Astrocyte of the cerebellum (primary cell): ENCODE data around the gene STRA6.

Experiments used
- DNase-seq: peaks from one replicate; pipeline ENCODE4 v3.0.0-alpha.2; 2011; ENCODE audit warnings: low read depth
- H3K4me3 ChIP-seq: 2 replicates; pipeline ENCODE4 v1.5.1; 2011; ENCODE audit warnings: mild to moderate bottlenecking, low read depth, low read length, moderate library complexity
- in situ Hi-C: cut with HindIII; loops from 2 replicates; pipeline ENCODE4 v1.10.0; 2017; ENCODE audit warnings: low sequenced_read_pairs
- TF ChIP-seq, protein P1 (sequence below): IDR thresholded peaks from 2 replicates; pipeline ENCODE4 v1.5.1; 2012; ENCODE audit warnings: low read length, low read depth, moderate library complexity, mild to moderate bottlenecking; ENCODE audit errors: missing control alignments

The STRA6 gene

DNA sequence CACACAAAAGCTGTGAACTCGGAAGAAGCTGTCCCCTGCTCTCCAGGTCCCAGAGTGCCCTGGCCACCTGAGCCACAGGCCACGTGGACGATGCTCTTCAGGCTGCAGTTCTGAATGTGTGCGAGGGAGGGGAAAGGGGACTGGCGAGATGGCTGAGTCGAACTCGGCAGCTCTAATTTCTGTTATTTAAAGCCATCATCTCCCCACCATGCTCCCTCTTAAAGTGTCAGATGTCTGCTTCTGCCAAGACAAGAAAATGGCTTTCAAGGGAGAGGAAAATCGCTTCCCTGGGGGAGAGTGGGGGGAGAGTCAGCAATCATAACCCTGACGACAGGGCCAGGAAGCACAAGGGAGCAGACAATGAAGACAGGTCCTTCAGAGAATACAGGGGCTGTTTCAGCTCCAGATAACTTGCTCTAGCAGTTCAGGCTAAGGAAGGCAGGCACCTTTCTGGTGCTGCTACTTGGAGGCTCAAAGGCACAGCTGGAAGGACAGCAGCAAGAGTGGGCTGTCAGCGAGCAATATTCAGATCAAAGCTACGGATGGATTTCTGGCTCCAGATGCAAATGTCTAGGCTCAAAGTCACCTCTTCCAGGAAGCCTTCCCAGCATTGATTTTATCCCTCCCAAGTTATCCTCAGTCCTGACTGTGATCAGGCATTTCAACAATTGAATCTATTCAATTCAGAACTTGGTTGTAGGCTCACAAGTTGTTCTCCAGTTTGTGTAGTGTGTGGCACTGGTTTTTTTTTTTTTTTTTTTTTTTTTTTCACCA lies 18.1 kb upstream of the STRA6 start:
- in situ Hi-C loops = no loop called here
- no peak for DNase-seq
- H3K4me3 ChIP-seq = no peak overlapping the region
- TF ChIP-seq, protein P1, sequence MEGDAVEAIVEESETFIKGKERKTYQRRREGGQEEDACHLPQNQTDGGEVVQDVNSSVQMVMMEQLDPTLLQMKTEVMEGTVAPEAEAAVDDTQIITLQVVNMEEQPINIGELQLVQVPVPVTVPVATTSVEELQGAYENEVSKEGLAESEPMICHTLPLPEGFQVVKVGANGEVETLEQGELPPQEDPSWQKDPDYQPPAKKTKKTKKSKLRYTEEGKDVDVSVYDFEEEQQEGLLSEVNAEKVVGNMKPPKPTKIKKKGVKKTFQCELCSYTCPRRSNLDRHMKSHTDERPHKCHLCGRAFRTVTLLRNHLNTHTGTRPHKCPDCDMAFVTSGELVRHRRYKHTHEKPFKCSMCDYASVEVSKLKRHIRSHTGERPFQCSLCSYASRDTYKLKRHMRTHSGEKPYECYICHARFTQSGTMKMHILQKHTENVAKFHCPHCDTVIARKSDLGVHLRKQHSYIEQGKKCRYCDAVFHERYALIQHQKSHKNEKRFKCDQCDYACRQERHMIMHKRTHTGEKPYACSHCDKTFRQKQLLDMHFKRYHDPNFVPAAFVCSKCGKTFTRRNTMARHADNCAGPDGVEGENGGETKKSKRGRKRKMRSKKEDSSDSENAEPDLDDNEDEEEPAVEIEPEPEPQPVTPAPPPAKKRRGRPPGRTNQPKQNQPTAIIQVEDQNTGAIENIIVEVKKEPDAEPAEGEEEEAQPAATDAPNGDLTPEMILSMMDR = no peak

DNA sequence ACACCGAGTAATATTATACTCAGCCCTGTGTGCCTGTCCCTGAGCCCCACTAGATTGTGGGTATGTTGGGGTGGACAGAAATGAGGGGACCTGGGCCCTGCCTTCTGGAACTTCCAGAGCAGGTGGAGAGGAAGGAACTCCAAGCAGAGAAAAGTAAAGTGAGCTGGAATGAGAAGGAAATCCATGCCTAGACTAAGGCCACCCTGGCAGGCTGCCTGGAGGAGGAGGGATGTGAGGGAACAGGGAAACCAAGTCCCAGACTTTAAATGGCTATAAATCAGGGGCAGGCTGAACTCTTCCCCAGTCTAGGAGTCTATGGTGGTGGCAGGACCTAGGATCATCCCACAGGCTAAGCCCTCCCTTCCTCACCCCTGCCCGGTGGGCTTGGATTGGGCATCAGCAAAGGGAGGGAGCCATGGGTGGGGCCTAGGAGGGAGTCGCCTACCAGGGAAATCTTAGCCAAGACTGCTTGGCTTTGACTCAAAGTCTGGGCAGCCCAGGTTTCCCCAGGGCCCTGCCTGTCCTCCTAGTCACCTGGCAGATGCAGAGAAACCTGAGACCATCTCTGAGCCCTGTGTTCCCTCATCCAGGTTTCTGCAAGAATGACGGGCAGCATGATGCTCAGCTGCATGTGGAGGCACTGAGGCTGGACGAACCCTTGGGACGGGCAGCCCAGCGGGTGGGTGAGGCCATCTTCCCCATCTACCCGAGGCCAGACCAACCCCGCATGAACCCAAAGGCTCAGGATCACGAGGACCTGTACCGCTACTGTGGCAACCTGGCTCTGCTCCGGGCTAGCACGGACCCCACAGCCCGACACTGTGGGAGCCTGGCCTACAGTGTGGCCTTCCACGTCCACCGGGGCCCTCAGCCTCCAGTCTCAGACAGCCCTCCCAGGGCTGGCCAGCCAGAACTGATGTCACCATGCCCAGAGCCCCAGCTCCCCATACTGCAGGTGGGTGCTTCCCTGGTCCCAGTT lies 15.6 kb upstream of the STRA6 start:
- in situ Hi-C loops = no loop called here

DNA sequence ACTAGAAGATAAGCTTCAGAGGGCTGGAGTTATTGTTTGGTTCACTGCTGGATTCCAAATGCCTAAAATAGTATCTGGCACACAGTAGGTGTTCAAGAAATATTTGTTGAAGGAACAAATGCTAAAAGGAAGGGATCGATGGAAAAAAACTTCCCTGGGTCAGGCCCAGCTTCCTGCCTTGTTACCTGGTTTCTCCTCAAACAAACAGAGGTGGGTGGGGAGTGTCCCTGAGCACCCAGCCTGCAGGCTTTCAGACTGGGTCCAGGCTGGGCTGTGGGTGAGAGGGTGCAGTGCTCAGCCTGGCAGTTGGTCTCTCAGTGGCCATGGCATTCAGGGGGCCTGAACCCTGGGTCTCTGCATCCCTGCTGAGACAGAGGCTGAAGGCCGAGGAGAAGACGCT lies 14.4 kb upstream of the STRA6 start:
- no peak overlapping the region for H3K4me3 ChIP-seq
- in situ Hi-C loops = no loop called here
- TF ChIP-seq, protein P1 = no peak
- no peak for DNase-seq

More for the DNA sequence above, 15.6 kb upstream of the STRA6 start:
- H3K4me3 ChIP-seq = no peak overlapping the region
- no peak for DNase-seq
- TF ChIP-seq, protein P1 = no peak

DNA sequence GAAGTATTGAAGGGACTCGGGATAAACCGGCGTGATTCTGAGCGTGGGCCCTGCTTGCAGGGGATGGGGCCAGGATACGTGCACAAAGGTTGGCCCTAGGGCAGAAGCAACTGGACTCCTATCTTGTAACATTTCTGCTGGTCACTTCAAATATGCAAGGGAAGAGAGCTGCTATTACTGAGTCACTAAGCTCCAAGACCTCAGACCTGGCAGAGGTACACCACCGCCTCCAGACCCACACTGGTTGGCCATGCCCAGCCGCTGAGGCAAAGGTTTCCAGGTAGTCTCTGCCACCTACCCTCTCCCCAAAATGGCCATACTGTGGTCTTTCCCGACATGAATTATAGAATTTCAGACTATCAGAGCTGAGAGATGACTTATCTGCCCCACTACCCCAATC lies 13.4 kb upstream of the STRA6 start:
- TF ChIP-seq, protein P1 = no peak
- no peak overlapping the region for H3K4me3 ChIP-seq
- no peak for DNase-seq
- in situ Hi-C loops = no loop called here

DNA sequence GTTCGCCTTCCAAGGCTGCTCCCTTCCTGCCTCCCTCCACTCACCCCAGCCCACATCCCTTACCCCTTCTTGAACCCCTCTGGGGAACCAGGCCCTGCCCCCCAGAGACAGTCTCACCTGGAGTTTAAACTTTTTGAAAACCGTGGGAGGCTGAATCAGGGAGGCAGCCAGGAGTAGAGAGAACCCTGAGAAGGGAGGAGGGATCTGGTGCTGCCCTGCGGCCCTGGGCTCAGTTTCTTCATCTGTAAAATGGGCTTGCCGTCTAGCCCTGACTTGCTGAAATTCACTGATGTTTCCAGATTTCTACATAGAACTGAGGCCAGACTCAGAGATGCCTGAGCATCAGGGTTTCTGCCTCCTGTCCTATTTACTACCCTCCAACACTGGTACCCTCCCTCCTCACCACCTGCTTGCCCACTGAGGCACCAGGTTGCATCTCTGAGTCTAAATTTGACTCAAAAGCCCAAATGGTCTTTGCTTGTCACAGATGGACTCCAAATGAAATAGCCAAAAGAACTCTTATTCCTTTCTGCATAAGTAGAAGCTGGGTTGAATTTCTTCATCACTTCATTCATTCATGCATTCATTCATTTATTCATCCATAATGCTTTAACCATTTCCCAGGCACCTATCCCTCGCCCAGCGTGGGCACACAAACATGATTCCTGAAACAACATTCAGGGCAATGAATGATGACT lies 11.9 kb upstream of the STRA6 start:
- in situ Hi-C loops = no loop called here
- no peak for DNase-seq
- TF ChIP-seq, protein P1 = no peak
- no peak overlapping the region for H3K4me3 ChIP-seq

DNA sequence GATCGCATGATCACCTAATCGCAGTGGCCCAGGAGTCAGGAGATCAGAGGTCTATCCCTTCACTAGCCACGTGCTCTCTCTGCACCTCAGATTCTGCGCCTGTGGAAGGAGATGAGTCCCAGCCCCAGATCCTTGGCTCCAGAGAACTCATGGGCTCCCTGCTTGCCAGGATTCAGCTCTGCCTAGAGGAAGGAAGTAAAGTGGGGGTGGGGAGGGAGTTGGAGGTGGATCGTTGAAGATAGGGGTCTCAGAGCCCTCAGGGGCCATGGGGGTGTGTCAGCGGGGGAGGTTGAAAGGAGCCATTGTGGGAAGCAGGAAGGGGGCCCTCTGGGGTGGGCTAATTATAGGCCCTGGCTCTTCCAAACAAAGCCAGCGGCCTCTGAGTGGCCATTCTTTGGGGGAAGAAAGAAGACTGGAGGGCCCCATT lies 11.3 kb upstream of the STRA6 start:
- no peak for DNase-seq
- H3K4me3 ChIP-seq = no peak overlapping the region
- in situ Hi-C loops = no loop called here
- TF ChIP-seq, protein P1 = no peak
